MV-4-11 (cell line): ENCODE data around the gene GIMAP2.
A peak's percentile ranks its signal among the peaks of the same experiment; 100 is the strongest.

Experiments used
- DNase-seq: peaks from one replicate; lab custom pipeline; 2025; lab: John Stamatoyannopoulos, UW

The GIMAP2 gene

GRCh38 chr7:150733482-150734095, 48.1 kb downstream of the GIMAP2 start:
- DNase-seq: no peak

- DNase-seq: peak; percentile 83
These were observed 48.7 kb downstream of the GIMAP2 start for GRCh38 chr7:150734254-150734653.

- no peak for DNase-seq
These were observed 50.3 kb downstream of the GIMAP2 start for GRCh38 chr7:150735596-150736358.

- DNase-seq: no peak
These were observed 51.4 kb downstream of the GIMAP2 start for GRCh38 chr7:150736864-150737263.

GRCh38 chr7:150737265-150738055, 52.0 kb downstream of the GIMAP2 start, which contains the start of gene GIMAP5:
Gene GIMAP5 (plus strand): TSS chr7:150737418. CDS start chr7:150740885, 3,467 bp downstream.
- peak; percentile 53 for DNase-seq

GRCh38 chr7:150738092-150738491, 52.6 kb downstream of the GIMAP2 start:
- DNase-seq: no peak

- DNase-seq: no peak
These were observed 53.1 kb downstream of the GIMAP2 start for GRCh38 chr7:150738591-150739001.

GRCh38 chr7:150739033-150739432, 53.5 kb downstream of the GIMAP2 start:
- DNase-seq: peak; percentile 3

GRCh38 chr7:150740053-150740452, 54.5 kb downstream of the GIMAP2 start:
- peak; percentile 38 for DNase-seq

- DNase-seq: no peak
These were observed 56.9 kb downstream of the GIMAP2 start for GRCh38 chr7:150742286-150742968.
